ENCODE measurements around the gene EDIL3.
"Not testable (repeated sequence)": the region's sequence is repeated elsewhere in the genome, so short reads cannot be mapped to it uniquely, and the experiment has no call there.

EDIL3 gene

DNA sequence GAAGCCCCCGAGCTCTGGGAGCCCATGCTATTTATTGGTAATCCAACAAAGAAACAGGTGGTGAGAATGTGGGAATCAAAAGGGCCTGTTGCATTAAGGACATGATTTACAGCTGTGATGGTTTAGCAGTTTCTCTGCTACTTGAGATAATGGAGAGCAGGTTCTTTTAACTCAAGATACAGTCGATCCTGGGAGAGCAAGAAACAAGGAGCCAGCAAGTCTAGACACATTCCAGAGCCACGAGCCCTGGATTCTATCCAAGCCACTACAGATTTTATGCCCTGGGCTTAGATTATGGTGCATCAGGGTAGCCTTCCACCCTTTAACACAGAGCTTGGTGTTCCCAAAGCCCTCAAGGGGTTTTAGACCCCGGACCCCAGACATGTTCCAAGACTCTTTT lies 87.0 kb downstream of the EDIL3 start:
- not testable (repeated sequence) for DNase-seq

DNA sequence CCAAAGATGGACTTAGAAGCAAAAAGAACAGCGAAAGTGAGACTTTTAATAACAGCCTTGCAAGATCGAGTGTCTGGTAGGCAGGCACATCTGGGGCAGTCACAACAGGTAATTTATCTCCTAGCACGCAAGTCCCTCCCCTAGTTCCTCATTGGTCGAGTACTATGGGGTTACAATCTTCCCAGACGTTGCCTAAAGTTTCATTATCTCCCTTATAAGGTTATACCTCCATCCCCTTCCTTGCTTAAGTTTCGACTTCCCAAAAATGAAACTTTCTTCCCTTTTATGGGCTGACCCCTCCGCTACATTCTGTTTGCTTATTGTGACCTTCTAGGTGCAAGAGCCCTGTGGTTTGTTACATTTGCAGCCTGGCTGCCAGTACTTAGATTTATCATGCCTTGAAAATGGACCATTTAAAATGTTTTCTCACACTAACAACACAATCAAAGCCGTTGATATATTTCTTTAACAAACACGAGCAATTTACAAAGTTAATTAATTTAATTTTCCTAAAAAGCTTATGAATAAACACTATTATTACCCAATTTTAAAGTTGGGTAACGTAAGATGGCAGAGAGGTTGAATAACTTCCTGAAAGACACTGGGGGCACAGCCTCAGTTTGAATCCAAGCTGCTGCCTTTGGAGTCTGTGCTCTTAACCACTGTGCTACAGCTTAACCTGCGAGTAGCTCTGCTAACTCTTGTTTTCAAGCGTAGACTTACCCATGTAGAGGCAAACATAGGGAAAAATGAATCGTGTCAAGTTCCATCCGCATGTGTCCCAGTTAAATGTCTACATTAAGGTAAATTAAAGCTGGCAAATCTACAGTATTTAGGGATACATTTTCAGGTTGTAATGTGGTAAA lies 91.7 kb downstream of the EDIL3 start:
- no peak for DNase-seq

DNA sequence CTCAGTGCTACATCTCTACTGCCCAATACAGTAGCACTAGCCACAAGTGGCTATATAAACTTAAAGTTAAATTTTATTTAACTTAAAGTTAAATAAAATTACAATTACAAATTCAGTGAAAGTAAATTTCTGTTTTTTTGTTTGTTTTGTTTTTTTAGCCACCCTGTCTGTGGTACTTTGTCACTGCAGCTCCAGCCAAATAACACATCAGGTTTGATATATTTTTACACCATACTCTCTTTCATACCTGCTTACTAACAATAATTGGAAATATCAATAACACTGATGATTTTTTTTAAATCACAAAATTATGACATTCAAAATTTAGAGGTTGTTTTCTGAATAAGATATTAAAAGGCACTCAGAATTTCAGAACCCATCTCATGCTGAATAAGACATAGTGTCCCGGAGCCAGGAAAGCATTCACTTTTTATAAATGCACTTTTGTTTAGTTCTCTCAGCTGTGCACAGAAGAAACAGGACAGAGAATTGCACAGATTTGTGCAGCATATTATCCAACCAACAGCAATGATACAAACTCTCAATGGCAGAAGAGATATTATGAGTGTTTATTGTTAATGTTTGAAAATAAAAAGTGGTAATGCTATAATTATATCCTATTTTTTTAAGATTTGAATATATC lies 92.6 kb downstream of the EDIL3 start:
- DNase-seq: no peak

DNA sequence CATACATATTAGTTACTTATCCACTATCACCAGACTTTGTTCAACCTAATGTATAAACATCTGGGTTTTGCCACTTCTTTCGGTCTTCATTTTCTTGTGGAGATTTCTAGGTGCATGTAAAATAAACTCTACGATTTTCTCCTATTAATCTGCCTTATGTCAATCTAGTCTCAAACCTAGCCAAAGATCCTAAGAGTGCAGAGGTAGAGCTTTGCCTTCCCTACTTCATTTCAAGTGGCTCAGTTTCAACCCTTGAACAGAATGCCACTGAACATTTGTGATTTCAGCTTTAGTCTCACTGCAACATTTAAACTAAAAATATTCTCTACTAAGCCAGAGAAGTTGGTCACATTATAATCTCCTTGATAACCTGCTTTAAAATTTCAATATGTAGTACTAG lies 94.0 kb downstream of the EDIL3 start:
- no peak for DNase-seq

DNA sequence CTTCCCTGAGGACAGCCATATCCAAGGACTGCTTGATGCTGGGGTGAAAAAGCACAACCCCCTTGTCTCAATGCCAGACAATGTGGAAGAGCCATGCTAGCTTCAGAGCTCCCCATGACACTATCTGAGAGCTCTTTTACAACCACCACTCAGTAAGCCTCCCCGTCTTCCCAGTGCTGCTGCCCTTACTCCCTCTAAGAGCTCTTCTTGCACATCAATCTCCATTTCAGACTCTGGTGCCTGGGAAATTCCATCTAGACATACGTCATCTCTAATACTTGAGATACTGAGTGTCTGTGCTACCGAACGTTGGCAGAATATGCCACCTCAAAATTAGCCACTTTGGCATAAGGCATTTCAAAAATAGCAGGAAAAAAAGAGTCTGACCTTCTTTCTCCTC lies 94.5 kb downstream of the EDIL3 start:
- DNase-seq: no peak

DNA sequence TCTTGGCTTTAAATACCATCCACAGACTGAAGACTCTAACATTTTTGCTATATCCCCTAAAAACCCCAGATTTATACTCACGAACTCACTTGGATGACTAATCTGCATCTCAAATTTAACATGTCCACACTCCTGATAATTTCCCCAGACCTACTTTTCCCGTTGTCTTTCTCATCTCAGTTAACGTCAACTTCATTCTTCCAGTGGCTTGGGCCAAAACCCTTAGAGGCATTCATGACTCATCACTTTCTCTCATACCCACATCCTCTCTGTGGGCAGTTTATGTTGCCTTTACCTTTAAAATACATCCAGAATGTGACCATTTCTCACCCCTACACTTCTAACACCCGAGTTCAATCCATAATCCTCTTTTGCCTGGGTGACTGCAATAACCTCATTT lies 96.7 kb downstream of the EDIL3 start:
- DNase-seq: no peak

DNA sequence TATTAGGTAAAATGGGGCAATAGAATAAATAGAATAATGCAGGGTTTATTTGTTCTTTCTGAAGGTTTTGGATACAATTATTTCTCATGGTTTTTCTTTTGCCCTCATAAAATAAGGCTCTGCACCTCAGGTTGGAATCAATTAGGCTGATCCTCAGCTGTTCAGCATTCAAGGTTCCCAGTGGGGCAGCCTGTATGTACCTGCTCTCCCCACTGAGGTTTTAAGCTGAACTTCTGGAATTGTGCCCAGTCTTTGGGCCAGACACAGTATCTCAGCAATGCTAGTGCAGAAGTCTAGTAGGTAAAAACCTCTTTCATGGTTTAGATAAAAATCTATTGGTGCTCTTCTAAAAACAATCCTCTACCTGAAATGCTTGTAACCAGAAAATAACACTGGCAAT lies 98.0 kb downstream of the EDIL3 start:
- DNase-seq: no peak

DNA sequence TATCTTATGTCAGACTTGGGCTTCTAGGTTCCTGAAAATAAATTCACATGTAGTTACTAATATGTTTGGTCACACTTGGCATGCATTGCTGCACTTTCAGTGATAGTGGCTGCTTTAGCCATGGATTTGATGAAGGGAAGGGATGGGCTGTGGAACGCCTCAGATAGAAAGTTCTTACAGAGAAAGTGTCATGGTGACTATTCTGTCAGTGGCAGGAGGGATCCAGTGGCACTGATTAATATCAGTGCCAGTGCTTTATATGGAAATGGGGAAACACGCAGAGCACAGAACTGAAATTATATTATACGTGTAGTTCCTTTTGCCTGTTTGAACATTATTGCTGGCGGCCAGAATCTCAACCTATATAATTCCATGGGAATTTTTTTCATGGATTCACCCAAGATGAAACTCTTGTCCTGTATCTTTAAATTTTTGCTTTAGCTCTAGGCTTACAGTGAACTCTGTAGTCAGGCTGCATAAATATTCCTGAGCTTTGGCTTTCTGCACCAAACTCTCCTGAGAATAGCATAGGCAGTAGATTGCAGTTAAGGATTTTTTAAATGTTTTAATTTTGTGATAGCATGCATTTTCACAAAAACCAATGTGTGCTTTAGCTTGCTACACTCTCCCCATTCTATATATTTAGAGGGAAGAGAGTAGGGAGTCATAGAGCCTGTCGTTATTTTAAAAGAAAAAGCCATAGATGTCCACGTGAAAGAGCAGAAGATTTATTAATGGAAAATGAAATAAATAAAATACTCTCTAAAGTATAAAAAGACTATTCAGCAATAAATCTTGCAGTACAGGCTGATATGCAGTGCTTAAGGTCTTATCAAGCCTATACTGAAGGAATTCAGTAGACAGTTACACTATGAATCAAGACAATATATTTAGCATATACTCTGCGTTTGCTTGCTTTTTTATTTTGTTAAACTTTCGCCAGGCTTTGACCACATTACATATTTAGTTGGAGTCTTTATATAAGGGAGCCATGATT lies 98.7 kb downstream of the EDIL3 start:
- DNase-seq: no peak

DNA sequence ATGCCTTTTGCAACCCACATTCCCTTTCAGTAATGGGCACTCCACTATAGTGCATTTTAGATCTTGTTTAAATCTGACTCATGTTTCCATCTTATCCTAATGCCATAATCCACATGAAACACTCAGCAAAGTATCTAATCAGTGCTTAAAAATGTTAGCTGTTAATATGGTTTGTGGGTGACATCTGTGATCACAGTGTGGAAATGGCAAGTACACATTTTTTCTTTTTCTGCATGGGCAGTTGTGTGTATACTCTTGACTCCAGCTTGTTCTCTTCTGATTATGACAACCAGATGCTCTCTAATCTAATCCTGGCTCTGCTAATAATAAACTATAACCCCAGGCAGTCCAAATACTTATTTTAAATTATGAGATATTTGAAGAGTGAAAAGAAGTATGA lies 103.3 kb downstream of the EDIL3 start:
- no peak for DNase-seq

DNA sequence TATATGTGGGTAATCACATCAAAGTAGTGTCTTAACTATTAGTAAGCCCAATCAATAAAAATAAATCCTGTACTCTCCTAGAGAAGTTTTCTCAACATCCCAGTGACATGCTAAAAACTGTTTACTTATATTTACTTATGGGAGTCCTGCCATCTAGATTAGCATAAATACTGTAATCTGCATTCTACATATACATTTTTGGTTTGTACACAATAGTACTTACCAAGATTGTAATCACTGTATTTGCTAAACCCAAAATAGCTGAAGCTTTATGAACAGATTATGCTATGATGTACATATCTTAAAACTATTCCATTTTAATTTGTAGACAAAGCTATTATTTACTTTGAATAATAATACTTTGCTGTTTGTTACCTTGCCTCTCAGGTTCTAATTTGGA lies 105.4 kb downstream of the EDIL3 start:
- DNase-seq: no peak

DNA sequence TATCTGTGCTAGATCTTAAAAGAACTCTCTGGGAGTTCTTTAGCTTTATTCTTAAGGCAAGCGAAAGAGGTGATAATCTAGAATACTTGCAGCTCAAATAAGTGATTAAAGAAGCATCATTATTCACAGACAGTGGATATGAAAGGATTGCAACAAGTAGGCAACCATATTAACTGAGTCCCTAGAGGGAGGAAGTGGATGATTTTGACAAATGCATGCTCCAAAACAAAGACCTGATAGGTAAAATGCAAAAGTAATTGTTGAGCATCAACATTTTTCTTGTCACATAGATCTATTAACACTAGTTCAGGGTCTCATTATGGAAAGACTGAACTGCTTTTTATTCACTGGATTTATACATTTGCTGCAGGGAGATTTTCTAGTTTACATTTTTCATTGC lies 109.1 kb downstream of the EDIL3 start:
- DNase-seq: no peak

DNA sequence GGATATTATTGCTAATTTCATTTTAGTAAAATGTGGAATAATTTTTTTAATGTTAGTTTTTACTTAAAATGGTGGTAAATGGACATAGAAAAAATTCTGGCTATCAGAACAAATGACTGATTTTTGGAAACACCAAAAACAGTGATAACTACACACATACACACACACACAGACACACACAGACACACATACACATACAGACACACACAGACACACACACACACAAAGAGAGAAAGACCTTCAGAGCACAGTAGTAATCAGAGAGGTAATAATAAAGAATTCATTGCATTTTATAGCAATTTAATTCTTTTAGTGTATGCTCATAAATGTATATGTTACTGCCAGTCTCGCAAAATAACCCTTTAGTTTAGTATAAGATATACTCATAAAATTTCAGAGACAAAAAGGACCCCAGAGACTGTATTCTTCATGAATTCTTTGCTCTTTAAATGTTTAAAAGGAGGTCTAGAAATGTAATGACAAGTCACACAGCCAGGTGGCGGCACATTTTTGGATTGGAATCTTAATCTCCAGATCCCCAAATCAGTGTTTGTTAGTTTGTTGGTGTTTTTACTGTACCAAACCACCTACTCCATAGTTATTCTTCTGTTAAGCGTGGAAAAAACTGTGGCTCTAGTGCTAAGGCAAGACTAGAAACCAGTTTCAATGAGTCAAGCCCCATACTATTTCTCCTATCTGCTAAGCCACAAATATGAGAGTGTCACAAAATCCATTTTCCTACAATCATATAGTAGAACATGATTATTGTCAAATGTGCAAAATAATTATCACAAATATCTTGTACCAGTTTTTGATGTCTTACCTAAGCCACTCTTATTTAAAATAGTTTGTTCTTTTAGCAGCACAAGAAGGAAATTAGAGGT lies 109.9 kb downstream of the EDIL3 start:
- DNase-seq: no peak

DNA sequence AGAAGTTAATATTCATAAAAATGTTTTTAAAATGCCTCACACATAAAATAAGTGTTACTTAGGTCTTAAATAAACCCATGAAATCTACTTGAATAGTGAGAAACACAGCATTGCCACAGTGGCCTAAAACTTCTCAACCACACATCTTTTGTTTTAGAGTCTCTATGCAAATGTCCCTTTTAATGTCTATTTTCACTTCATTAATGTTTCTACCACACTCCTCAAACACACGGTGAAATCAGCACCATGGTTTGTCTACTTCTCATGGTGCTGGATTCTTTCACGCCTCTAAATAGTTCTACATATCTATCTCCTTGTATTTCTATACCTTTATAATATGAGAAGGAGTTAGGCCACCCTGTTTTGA lies 111.2 kb downstream of the EDIL3 start:
- no peak for DNase-seq

DNA sequence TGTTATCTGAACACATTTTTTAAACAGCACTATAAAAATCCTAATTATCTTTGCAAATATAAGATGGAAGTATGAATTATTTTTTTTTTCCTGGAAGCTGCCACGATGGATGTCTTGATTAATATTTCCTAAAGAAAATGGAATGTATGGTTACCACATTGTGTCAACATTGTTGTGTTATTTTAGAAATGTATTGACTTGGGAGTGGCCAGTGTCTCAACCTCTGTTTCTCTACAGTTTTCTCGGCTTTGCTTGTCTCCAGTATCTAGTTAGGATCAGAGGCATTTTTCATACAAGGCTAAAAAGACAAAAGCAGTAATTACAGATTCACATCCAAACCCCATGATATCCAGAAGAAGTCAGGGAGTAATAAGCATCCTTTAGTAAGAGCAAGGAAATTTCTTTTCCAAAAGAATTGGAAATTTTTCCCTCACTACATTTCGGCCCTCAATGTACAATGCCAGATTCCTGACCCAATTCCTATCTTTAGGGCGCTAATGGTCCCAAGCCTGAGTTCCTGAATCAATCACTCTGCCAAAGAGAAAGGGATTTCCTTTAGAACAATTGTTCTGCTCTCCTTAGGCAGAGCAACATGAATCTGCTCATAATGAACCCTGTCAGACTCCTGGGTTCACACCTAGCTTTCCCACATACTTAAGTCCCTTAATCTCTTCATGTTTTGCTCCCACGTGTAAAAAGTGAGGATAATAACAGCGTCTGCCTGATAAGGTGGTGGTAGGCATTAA lies 111.7 kb downstream of the EDIL3 start:
- no peak for DNase-seq

DNA sequence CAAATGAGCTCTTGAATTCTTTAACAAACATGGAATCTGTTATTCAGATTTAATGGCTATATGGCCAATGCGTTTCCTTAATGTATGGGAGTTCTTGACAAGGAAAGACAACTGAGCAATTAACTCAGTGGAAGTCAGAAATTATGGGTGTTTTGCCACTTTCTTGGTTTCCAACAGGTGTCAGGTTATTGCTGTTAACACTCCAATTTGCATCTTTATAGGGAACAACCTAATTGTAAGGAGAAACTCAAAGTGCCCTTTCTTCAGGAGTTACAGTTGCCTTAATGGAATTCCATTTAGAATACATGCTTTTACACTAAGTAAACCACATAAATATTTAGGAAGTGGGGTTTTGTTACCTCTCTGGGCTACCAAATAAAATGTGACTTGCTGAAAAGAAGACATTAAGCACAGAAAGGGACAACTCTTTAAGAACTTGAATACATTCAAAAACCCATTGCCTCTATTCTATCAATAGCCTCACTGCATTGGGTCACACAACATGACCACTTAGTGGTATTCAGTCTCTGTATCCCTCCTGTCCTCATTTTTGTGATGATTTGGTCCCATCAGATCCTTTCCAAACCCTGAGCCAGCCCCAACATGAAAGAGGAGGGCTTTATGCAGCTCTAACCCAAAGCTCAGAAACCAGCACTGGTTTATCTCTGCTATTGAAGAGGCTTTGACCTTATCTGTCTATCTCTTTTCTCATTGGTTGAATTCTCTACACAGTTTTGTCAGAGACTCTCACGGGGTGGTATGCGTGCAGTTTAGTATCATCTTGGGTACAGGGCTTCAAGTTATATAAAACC lies 118.7 kb downstream of the EDIL3 start:
- DNase-seq: no peak

DNA sequence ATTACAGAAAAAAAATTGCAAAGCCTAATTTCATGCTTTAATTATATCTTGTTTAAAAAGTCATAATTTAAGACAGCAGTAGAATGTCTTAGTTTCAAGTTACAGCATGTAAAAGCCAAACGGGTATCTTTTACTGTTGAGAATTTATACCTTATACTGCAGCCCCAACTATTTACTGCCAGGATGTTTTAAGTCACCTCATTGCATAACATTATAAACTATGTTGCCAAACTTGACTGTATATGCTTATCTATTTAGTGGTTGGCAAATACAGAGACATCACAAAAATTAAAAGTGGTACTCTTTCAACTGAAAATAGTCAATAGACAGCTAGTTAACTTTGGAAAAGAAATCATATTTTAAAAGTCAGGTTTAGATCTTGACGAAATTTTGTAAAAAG lies 119.5 kb downstream of the EDIL3 start:
- DNase-seq: no peak

DNA sequence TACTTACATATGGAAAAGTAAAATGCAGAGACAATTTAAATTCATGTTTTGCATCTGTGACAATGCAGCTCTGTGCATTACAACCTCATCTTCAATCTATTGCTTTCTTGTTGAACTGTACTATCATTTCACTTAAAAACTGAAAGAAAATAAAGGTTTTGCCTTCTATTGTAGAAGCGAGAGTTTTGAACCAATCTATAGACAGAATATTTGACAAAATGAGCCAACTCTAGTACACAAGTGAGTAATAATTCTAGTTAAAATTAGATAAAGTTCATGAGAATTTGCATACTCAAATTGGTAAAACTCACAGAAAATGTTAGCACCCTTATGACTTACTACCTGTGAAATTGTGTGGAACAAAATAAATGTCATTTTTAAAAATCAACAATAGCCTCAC lies 123.7 kb downstream of the EDIL3 start:
- DNase-seq: no peak

DNA sequence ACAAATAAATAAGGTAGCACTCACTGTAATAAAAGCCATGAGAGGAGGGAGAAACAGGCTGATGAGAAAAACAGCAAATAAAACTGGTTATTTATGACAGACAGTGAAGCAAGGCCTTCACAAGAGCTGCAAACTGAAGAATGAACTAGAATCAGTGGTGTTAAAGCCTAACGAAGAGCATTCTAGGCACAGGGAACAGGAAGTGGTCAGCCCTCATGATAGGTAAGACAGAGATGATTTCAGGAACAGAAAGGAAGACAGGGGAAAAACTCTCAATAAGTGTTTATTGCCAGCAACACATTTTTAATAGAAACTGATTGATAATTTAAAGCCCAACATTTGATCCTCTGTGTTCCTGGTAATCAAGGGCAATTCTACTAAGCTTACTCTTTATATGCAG lies 124.5 kb downstream of the EDIL3 start:
- no peak for DNase-seq

DNA sequence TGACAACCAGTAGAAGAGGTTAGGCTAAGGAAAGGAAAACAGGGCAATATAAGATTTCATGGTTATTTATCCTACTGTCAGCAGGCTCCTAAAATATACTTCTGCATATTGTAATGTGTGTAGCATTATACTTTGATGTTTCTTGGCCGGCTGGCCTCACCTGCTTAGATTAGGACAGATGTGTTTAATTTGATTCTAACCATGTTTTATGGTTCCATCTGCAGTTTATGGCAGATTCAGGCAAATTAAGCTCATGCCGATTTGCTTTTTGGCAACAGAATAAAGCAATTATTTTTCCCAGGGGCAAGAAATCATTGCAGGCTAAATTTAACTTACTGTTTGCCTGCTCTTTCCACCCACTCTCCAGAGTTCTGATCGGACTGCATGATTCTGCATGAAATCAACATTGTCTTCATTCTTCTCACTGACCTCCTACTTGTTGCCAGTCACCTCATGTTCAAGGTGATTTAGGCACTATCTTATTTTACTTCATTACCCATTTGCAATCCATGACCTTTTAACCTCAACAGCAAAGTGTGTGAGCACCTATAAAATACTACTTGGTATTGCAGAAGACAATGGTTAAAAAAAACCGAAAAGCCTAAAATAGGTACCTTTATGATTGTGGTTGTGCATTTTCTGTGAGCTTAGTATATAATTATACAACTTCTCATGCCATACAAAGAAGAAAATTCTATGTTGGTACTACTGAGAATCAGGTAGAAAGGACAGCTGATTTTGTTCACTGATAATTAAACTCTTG lies 125.2 kb downstream of the EDIL3 start:
- DNase-seq: no peak

DNA sequence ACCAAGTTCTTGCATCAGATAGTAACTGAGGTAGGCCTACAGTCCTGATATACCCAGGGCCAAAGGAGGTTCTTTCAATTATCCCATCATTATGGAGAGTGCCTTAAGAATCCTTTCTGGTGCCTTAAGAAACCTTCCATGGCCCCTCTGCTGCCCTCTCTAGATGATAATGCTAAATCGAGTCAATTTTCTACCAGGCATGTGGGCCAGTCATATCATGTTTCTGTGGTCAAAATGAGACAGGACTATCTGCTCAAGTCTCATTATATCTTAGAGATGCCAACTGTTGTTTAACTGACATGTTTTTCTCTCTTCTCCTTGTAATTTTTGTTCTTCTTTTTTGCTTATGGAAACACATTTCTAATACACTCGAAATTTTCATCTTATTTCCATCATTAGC lies 127.6 kb downstream of the EDIL3 start:
- no peak for DNase-seq
